Measurements from ENCODE around the gene LNPEP. TPM values are rescaled to one million over a fixed set of nuclear protein-coding genes. Genes with fewer than 3 reads are reported as not detected.
A peak's percentile ranks its signal among the peaks of the same experiment; 100 is the strongest.

LNPEP gene
- total and polyA plus RNA-seq, 2 of the 13 experiments (the other 11 are each of a cell fraction or from before 2014, with no cell fraction given), result 8.0 to 16.9 TPM

GRCh38 chr5:96968074-96968473 lies 32.2 kb downstream of the LNPEP start:
- in situ Hi-C loops (cut with HindIII; ENCODE audit: extremely low pct_ligation_motif_present, low pct_unique_long_range_greater_than_20kb) (no loop called here), intact Hi-C loops (cut with micrococcal nuclease; ENCODE audit: unreplicated experiment) (no loop called here)
- Histone ChIP-seq H3K27ac (ENCODE audit: extremely low read length, insufficient read depth, low read length) (no peak overlapping the region), H3K4me1 (ENCODE audit: insufficient read depth, low read length) (peaks cover 15% of the 10 kb centered on the region; the same call in 1 of the 2 replicates), H3K79me2 (ENCODE audit: insufficient read depth, low read length) (peaks cover 29% of the 10 kb centered on the region), H3K27me3 (ENCODE audit: control insufficient read depth in 1 of 2, insufficient read depth in 2 of 2, low read length in 2 of 2) (no peaks in the 10 kb centered on the region), H3K9me3 (ENCODE audit: low read length) (no peaks in the 10 kb centered on the region), H4K20me1 (ENCODE audit: insufficient read depth, low read length) (no peaks in the 10 kb centered on the region), H2AFZ (ENCODE audit: low read length) (no peak overlapping the region), H3K4me2 (ENCODE audit: low read depth, low read length) (no peak overlapping the region), H3K4me3 (replicated peaks in 1 of 3; ENCODE audit: insufficient read depth in 1 of 3, low read depth in 2 of 3, low read length in 3 of 3) (no peak overlapping the region), H3K9ac (ENCODE audit: insufficient read depth, low read depth, low read length) (no peak overlapping the region), H3K36me3 (replicated peaks in 1 of 2; ENCODE audit: control insufficient read depth in 1 of 2, insufficient read depth in 2 of 2, low read length in 2 of 2) (no peaks in the 10 kb centered on the region)
- FAIRE-seq, result no peak
- DNase-seq (ENCODE audit: low spot score), result peak; percentile 29
- CTCF ChIA-PET (ENCODE audit: low intra/inter-chr PET ratio, low total read pairs), result no interaction called here
- ATAC-seq, result peak; percentile 76
- BruUV-seq (replicated peaks), result no TSS peak
- WGBS (ENCODE audit: low lambda C conversion rate), result 93% methylated on average over 1 of the region's 1 CpG
- POLR2A ChIA-PET, result no interaction called here
- TF ChIP-seq TEAD3 (CRISPR knock-in tag; optimal IDR thresholded peaks at IDR 0.05; ENCODE audit: borderline replicate concordance) (peak; percentile 48), IRF1 (CRISPR knock-in tag; IDR thresholded peaks at IDR 0.05; ENCODE audit: low read depth) (no peak), FOSL2 (CRISPR knock-in tag; IDR thresholded peaks at IDR 0.05) (peak; percentile 81), CEBPG (CRISPR knock-in tag; IDR thresholded peaks at IDR 0.05) (no peak), PPARG (CRISPR knock-in tag; conservative IDR thresholded peaks at IDR 0.05) (no peak), EZH2 (conservative IDR thresholded peaks at IDR 0.05; ENCODE audit: low read depth, low read length) (no peak), ZFP36 (IDR thresholded peaks at IDR 0.05; ENCODE audit: borderline replicate concordance, low read depth, low read length, partially characterized antibody) (no peak), NFYB (CRISPR knock-in tag; IDR thresholded peaks at IDR 0.05) (no peak), FOSL1 (CRISPR knock-in tag; IDR thresholded peaks at IDR 0.05; ENCODE audit: borderline replicate concordance) (peak; percentile 39; the same call in 1 of the 2 replicates)

GRCh38 chr5:96968614-96969013 lies 32.7 kb downstream of the LNPEP start:
- no peak overlapping the region for H2AFZ ChIP-seq (ENCODE audit: low read length)
- no peaks in the 10 kb centered on the region for H3K36me3 ChIP-seq (replicated peaks in 1 of 2; ENCODE audit: control insufficient read depth in 1 of 2, insufficient read depth in 2 of 2, low read length in 2 of 2)
- H3K9me3 ChIP-seq (ENCODE audit: low read length), result no peaks in the 10 kb centered on the region
- intact Hi-C loops (cut with micrococcal nuclease; ENCODE audit: unreplicated experiment) (no loop called here), in situ Hi-C loops (cut with HindIII; ENCODE audit: extremely low pct_ligation_motif_present, low pct_unique_long_range_greater_than_20kb) (no loop called here)
- FAIRE-seq (no peak), DNase-seq (ENCODE audit: low spot score) (no peak), ATAC-seq (no peak)
- H3K27ac ChIP-seq (ENCODE audit: extremely low read length, insufficient read depth, low read length), result no peak overlapping the region
- no peaks in the 10 kb centered on the region for H4K20me1 ChIP-seq (ENCODE audit: insufficient read depth, low read length)
- no peak overlapping the region for H3K4me3 ChIP-seq (replicated peaks in 1 of 3; ENCODE audit: insufficient read depth in 1 of 3, low read depth in 2 of 3, low read length in 3 of 3)
- H3K4me2 ChIP-seq (ENCODE audit: low read depth, low read length), result no peak overlapping the region
- no peak overlapping the region for H3K9ac ChIP-seq (ENCODE audit: insufficient read depth, low read depth, low read length)
- ChIA-PET POLR2A (no interaction called here), CTCF (ENCODE audit: low intra/inter-chr PET ratio, low total read pairs) (no interaction called here)
- H3K4me1 ChIP-seq (ENCODE audit: insufficient read depth, low read length), result peaks cover 15% of the 10 kb centered on the region; the same call in 1 of the 2 replicates
- 98% methylated on average over 2 of the region's 2 CpGs for WGBS (ENCODE audit: low lambda C conversion rate)
- H3K79me2 ChIP-seq (ENCODE audit: insufficient read depth, low read length), result peaks cover 27% of the 10 kb centered on the region
- H3K27me3 ChIP-seq (ENCODE audit: control insufficient read depth in 1 of 2, insufficient read depth in 2 of 2, low read length in 2 of 2), result no peaks in the 10 kb centered on the region
- BruUV-seq (replicated peaks), result no TSS peak
- TF ChIP-seq ZNF770 (CRISPR knock-in tag; IDR thresholded peaks at IDR 0.05) (no peak), FOXC1 (CRISPR knock-in tag; IDR thresholded peaks at IDR 0.05; ENCODE audit: borderline replicate concordance) (no peak), ZNF362 (CRISPR knock-in tag; IDR thresholded peaks at IDR 0.05; ENCODE audit: borderline replicate concordance) (no peak), NFKB2 (CRISPR knock-in tag; IDR thresholded peaks at IDR 0.05; ENCODE audit: borderline replicate concordance) (no peak), SRY (CRISPR knock-in tag; IDR thresholded peaks at IDR 0.05) (no peak), CENPBD1 (CRISPR knock-in tag; IDR thresholded peaks at IDR 0.05; ENCODE audit: borderline replicate concordance, low read depth) (no peak)

Measured in HepG2 (cell line).